Measurements from ENCODE around the gene ATP4A. TPM values are rescaled to one million over a fixed set of nuclear protein-coding genes. Genes with fewer than 3 reads are reported as not detected.
A peak's percentile ranks its signal among the peaks of the same experiment; 100 is the strongest.

Gene ATP4A
- total RNA-seq, 2 donors from 2014 or later = not detected

GRCh38 chr19:35549879-35550523 is 13.5 kb downstream of the ATP4A start:
- no peaks in the 10 kb centered on the region for H3K9me3 ChIP-seq
- no peak for TF ChIP-seq CTCF (IDR thresholded peaks at IDR 0.05)
- peaks cover 0 to 14% of the 10 kb centered on the region in 2 donors for H3K4me1 ChIP-seq
- H3K36me3 ChIP-seq = no peaks in the 10 kb centered on the region
- no peak overlapping the region for H3K27ac ChIP-seq
- no peak for DNase-seq (ENCODE audit: low spot score)
- no peak overlapping the region for H3K4me3 ChIP-seq
- H3K27me3 ChIP-seq = no peaks in the 10 kb centered on the region

DNA sequence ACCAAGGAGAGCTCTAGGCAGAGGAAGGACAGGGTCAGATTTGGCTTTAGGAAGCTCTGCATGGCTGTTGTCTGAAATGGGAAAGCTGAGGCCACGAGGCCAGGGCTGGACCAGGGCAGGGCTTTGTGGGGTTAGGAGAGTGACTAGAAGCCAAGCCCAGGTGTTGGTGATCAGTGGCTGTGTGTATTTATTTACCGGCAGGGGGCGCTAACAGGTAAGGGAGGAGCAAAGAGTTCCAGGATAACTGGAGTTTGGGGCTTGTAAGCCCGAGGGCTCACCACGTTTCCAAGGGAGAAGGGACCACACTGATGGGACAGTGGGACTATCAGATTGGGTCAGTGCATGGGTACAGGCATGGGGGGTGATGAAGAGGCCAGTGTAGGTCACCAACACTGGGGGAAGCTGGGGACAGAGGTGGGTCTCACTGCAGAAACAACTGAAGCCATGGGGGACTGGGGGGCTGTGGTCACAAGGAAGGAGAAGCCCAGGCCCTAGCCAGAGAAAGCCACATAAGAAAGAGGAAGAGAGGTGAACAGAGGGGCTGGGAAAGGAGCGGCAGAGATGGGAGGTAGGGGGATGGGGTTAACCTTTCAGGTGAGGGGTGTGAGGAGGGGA is 14.2 kb downstream of the ATP4A start:
- H3K27ac ChIP-seq = no peak overlapping the region
- peak; percentile 63 to 86 for TF ChIP-seq CTCF (IDR thresholded peaks at IDR 0.05)
- no peaks in the 10 kb centered on the region for H3K9me3 ChIP-seq
- no peak for DNase-seq (ENCODE audit: low spot score)
- no peak overlapping the region for H3K4me3 ChIP-seq
- H3K4me1 ChIP-seq = peaks cover 0 to 21% of the 10 kb centered on the region in 2 donors
- H3K27me3 ChIP-seq = no peaks in the 10 kb centered on the region
- no peaks in the 10 kb centered on the region for H3K36me3 ChIP-seq

DNA sequence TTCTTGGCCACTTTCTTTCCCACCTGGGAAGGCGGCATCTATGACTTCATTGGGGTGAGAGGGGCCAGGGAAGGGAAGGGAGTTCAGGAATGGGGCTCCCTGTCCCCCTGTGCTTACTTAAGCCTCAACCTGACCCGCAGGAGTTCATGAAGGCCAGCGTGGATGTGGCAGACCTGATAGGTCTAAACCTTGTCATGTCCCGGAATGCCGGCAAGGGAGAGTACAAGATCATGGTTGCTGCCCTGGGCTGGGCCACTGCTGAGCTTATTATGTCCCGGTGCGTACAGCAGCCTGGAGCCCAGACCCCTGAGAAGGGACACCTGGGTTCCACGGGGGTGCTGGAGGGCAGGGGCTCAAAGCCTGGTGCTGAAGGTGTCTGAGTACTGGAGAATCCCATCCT is 16.9 kb downstream of the ATP4A start:
- H3K4me1 ChIP-seq = peaks cover 0 to 22% of the 10 kb centered on the region in 2 donors
- H3K4me3 ChIP-seq = peak overlapping the region in 1 of 2 donors; percentile 88
- no peak for TF ChIP-seq CTCF (IDR thresholded peaks at IDR 0.05)
- H3K27ac ChIP-seq = no peak overlapping the region
- H3K9me3 ChIP-seq = no peaks in the 10 kb centered on the region
- no peaks in the 10 kb centered on the region for H3K27me3 ChIP-seq
- DNase-seq (ENCODE audit: low spot score) = no peak
- no peaks in the 10 kb centered on the region for H3K36me3 ChIP-seq

- TF ChIP-seq CTCF (IDR thresholded peaks at IDR 0.05) = no peak
- no peak for DNase-seq (ENCODE audit: low spot score)
- Histone ChIP-seq H3K27me3 (no peaks in the 10 kb centered on the region), H3K4me3 (peak overlapping the region; percentile 86 to 88), H3K27ac (peak overlapping the region; percentile 86 to 89), H3K36me3 (no peaks in the 10 kb centered on the region), H3K9me3 (no peaks in the 10 kb centered on the region), H3K4me1 (peaks cover 0 to 22% of the 10 kb centered on the region in 2 donors)
These were observed 17.5 kb downstream of the ATP4A start for GRCh38 chr19:35545855-35546381.

DNA sequence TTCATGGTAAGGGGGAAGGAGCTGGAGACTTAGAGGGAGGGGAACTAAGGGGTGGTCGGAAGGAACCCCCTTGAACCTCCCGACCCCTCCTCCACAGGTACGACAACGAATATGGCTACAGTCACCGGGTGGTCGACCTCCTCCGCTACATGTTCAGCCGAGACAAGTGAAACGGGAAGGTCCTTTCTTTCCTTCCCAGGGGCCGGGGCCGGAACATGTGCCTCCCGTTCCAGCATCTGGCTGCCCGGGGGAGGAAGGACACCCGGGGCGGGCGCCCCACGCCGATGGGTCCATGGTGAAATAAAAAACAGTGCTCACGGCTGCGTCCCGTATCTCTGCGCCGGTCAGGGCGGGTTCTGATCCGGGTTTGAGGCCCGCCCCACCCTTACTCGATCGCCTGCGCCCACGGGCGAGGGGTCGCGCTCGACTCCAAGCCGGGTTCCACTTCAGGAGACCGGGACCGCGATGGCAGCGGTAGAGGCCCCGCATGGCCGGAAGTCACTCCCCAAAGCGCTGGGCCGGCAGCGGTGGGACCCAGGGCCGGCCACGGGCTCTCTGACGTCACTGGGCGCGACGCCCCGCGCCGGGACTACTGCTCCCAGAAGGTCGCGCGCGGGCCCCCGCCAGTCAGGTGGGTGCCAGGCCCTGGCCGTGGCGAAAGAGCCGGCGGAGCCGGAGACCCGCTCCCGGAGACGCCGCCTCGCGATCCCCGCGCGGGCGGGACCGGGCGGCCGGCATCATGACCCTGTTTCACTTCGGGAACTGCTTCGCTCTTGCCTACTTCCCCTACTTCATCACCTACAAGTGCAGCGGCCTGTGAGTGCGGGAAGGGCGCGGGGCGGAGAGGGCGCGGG is 18.2 kb downstream of the ATP4A start, which contains the start of gene TMEM147:
Gene TMEM147 (plus strand): TSS at position 626 of the 854 bp plus-strand sequence. CDS start 114 bp downstream, at position 740.
- Histone ChIP-seq H3K4me3 (peak within 1 kb of the TSS; percentile 86 to 88), H3K27ac (peak within 1 kb of the TSS; percentile 86 to 89), H3K36me3 (no peaks in the 10 kb centered on the region), H3K9me3 (no peaks in the 10 kb centered on the region), H3K27me3 (no peaks in the 10 kb centered on the region), H3K4me1 (peaks cover 0 to 22% of the 10 kb centered on the region in 2 donors)
- peak; percentile 92 for DNase-seq (ENCODE audit: low spot score)
- peak in 1 of 2 donors; percentile 15 for TF ChIP-seq CTCF (IDR thresholded peaks at IDR 0.05)

All from right atrium auricular region (tissue), 2 donors.